Transverse colon (tissue), 4 donors: ENCODE measurements around the gene ARHGAP8.

Experiments
- POLR2AphosphoS5 ChIP-seq, 3 donors: sonication (generic); formaldehyde crosslinking; IDR thresholded peaks; one replicate each; pipeline ENCODE4 v1.6.1; 2016; ENCODE audit warnings: antibody characterized with exemption in 3 of 3
- TF ChIP-seq, protein P1 (sequence below), 5 experiments: fragments of 200-600 bp in 3 of 5; fragments of 450-650 bp in 2 of 5; sonication (generic) in 3 of 5; IDR thresholded peaks; 1 replicate in 2 of 5; 2 replicates in 3 of 5; pipeline ENCODE4 v1.5.1; 2016 to 2017; ENCODE audit warnings: antibody characterized with exemption in 5 of 5, inconsistent platforms in 3 of 5, mild to moderate bottlenecking in 2 of 5, moderate library complexity in 1 of 5

DNA sequence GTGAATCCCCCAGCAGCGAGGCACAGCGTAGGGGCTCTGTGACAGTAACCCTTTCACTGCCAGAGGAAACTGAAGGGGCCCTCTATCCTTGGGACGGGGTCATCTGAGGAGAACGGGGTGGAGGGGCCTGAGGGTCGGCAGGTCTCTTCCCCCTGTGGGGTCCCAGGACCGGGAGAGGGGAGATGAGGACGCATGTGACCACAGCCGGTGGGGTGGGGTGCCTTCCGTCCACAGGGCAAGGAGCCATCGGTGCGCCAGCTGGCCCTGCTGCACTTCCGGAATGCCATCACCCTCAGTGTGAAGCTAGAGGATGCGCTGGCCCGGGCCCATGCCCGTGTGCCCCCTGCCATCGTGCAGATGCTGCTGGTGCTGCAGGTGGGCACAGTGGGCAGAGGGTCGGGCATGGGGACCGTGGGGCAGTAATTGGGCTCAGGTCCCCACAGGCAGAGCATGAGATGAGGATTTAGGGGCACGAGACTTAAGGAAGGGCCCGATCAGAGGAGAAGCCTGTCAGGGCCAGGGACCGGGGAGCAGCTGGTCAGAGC is 20.3 kb upstream of the ARHGAP8 start:
- no peak for TF ChIP-seq POLR2AphosphoS5 (IDR thresholded peaks at IDR 0.05)
- TF ChIP-seq, protein P1, sequence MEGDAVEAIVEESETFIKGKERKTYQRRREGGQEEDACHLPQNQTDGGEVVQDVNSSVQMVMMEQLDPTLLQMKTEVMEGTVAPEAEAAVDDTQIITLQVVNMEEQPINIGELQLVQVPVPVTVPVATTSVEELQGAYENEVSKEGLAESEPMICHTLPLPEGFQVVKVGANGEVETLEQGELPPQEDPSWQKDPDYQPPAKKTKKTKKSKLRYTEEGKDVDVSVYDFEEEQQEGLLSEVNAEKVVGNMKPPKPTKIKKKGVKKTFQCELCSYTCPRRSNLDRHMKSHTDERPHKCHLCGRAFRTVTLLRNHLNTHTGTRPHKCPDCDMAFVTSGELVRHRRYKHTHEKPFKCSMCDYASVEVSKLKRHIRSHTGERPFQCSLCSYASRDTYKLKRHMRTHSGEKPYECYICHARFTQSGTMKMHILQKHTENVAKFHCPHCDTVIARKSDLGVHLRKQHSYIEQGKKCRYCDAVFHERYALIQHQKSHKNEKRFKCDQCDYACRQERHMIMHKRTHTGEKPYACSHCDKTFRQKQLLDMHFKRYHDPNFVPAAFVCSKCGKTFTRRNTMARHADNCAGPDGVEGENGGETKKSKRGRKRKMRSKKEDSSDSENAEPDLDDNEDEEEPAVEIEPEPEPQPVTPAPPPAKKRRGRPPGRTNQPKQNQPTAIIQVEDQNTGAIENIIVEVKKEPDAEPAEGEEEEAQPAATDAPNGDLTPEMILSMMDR (IDR thresholded peaks at IDR 0.05): no peak
